Liver (tissue), 3 donors: Measurements from ENCODE around the gene ZNF502.

Experiments
- CTCF ChIP-seq: fragments of 150-350 bp; IDR thresholded peaks from 2 replicates; pipeline ENCODE4 v1.5.1; 2017; ENCODE audit warnings: improper control_type of control experiment, low read depth, low read length; ENCODE audit not compliant: missing input control
- EGR1 ChIP-seq, 2 donors: IDR thresholded peaks; 2 replicates each; pipeline ENCODE4 v1.6.1; 2016 to 2018; ENCODE audit warnings: antibody characterized with exemption in 2 of 2, low read depth in 2 of 2
- HNF4G ChIP-seq: IDR thresholded peaks from 2 replicates; pipeline ENCODE4 v1.6.1; 2016; ENCODE audit warnings: antibody characterized with exemption
- MAX ChIP-seq: IDR thresholded peaks from 2 replicates; pipeline ENCODE4 v1.6.1; 2016; ENCODE audit warnings: antibody characterized with exemption
- RAD21 ChIP-seq, 2 donors: IDR thresholded peaks; 2 replicates each; pipeline ENCODE4 v1.6.1; 2016; ENCODE audit warnings: antibody characterized with exemption in 2 of 2, mild to moderate bottlenecking in 2 of 2
- SP1 ChIP-seq: IDR thresholded peaks from 2 replicates; pipeline ENCODE4 v1.6.1; 2018; ENCODE audit warnings: antibody characterized with exemption, mild to moderate bottlenecking
- TAF1 ChIP-seq: conservative IDR thresholded peaks from 2 replicates; pipeline ENCODE4 v1.6.1; 2016; ENCODE audit warnings: antibody characterized with exemption, mild to moderate bottlenecking
- YY1 ChIP-seq: IDR thresholded peaks from 2 replicates; pipeline ENCODE4 v1.6.1; 2016; ENCODE audit warnings: antibody characterized with exemption, mild to moderate bottlenecking
- TF ChIP-seq, protein P1 (sequence below): IDR thresholded peaks from 2 replicates; pipeline ENCODE4 v1.6.1; 2016; ENCODE audit warnings: antibody characterized with exemption
- donor health status: healthy.
- donor health status: healthy.

GRCh38 chr3:44762690-44763089, 50.2 kb downstream of the ZNF502 start:
- TF ChIP-seq CTCF (no peak), YY1 (no peak), EGR1 (IDR thresholded peaks at IDR 0.05; ENCODE audit: low read depth in 2 of 2) (no peak), TAF1 (no peak), HNF4G (no peak), MAX (no peak), SP1 (no peak), RAD21 (IDR thresholded peaks at IDR 0.05) (no peak)
- TF ChIP-seq, protein P1, sequence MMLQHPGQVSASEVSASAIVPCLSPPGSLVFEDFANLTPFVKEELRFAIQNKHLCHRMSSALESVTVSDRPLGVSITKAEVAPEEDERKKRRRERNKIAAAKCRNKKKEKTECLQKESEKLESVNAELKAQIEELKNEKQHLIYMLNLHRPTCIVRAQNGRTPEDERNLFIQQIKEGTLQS = no peak
